ENCODE measurements around the gene FASLG. TPM values are rescaled to one million over a fixed set of nuclear protein-coding genes. Genes with fewer than 3 reads are reported as not detected.
"Not testable (repeated sequence)": the region's sequence is repeated elsewhere in the genome, so short reads cannot be mapped to it uniquely, and the experiment has no call there.

Gene FASLG, protein sequence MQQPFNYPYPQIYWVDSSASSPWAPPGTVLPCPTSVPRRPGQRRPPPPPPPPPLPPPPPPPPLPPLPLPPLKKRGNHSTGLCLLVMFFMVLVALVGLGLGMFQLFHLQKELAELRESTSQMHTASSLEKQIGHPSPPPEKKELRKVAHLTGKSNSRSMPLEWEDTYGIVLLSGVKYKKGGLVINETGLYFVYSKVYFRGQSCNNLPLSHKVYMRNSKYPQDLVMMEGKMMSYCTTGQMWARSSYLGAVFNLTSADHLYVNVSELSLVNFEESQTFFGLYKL
- not detected for polyA plus RNA-seq (2013, experiment 1 of 2)
- not detected for polyA plus RNA-seq (2013, experiment 2 of 2)

DNA sequence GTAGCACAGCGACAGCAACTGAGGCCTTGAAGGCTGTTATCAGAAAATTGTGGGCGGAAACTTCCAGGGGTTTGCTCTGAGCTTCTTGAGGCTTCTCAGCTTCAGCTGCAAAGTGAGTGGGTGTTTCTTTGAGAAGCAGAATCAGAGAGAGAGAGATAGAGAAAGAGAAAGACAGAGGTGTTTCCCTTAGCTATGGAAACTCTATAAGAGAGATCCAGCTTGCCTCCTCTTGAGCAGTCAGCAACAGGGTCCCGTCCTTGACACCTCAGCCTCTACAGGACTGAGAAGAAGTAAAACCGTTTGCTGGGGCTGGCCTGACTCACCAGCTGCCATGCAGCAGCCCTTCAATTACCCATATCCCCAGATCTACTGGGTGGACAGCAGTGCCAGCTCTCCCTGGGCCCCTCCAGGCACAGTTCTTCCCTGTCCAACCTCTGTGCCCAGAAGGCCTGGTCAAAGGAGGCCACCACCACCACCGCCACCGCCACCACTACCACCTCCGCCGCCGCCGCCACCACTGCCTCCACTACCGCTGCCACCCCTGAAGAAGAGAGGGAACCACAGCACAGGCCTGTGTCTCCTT, at the start of gene FASLG:
Gene FASLG (plus strand): TSS at position 233 of the 583 bp plus-strand sequence. CDS start 99 bp downstream, at position 332.
- 95% methylated on average over 11 of the region's 11 CpGs for WGBS
- Histone ChIP-seq H3K9me3 (ENCODE audit: insufficient read depth, low read depth, low read length) (no peaks in the 10 kb centered on the region), H3K4me1 (ENCODE audit: insufficient read depth, low read length) (no peaks in the 10 kb centered on the region), H3K36me3 (ENCODE audit: insufficient read depth, low read length) (no peaks in the 10 kb centered on the region), H3K27me3 (ENCODE audit: insufficient read depth, low read length) (no peaks in the 10 kb centered on the region), H3K9ac (ENCODE audit: low read depth, low read length) (no peak within 1 kb of the TSS), H3K27ac (ENCODE audit: low read depth, low read length) (no peak within 1 kb of the TSS), H3K4me3 (ENCODE audit: low read length) (no peak within 1 kb of the TSS)

DNA sequence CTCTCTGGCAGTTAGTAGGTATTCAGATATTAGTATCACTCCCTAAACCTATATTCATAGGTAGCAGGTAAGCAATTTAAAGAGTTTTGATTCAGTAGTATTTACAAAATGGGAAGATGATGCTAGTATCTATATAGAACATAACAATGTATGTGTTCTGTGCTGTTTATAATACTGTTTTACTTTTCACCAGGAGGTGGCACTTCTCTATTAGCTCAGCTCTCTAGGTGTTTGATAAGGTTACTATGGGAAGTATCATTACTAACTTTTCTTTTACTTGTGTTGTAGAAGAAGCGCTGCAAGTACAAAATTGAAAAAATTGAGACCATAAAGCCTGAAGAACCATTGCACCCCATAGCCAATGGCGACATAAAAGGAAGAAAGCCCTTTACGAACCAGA, 49.4 kb upstream of the FASLG start:
- no peak overlapping the region for H3K27ac ChIP-seq (ENCODE audit: low read depth, low read length)
- H3K4me1 ChIP-seq (ENCODE audit: insufficient read depth, low read length), result no peaks in the 10 kb centered on the region
- no peaks in the 10 kb centered on the region for H3K27me3 ChIP-seq (ENCODE audit: insufficient read depth, low read length)
- H3K9ac ChIP-seq (ENCODE audit: low read depth, low read length), result no peak overlapping the region
- 100% methylated on average over 1 of the region's 3 CpGs for WGBS
- H3K4me3 ChIP-seq (ENCODE audit: low read length), result no peak overlapping the region
- H3K36me3 ChIP-seq (ENCODE audit: insufficient read depth, low read length), result peaks cover 51% of the 10 kb centered on the region
- no peaks in the 10 kb centered on the region for H3K9me3 ChIP-seq (ENCODE audit: insufficient read depth, low read depth, low read length)

DNA sequence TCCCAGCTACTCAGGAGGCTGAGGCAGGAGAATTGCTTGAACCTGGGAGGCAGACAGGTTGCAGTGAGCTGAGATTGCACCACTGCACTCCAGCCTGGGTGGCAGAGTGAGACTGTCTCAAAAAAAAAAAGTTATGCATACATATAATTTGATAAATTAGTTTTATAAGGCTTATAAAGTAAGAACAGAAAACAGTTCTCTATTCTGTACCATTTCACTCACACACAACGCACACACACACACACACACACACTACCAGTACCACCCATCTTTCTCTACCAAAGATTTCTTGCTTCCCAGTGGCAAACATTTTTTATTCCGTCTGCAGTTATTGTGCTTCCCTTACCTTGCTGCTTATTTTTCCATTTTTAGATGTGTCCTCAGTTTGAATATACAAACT, 46.4 kb upstream of the FASLG start:
- H3K9me3 ChIP-seq (ENCODE audit: insufficient read depth, low read depth, low read length), result peaks cover 2% of the 10 kb centered on the region; the same call in 1 of the 2 replicates
- 82% methylated on average over 2 of the region's 2 CpGs for WGBS

DNA sequence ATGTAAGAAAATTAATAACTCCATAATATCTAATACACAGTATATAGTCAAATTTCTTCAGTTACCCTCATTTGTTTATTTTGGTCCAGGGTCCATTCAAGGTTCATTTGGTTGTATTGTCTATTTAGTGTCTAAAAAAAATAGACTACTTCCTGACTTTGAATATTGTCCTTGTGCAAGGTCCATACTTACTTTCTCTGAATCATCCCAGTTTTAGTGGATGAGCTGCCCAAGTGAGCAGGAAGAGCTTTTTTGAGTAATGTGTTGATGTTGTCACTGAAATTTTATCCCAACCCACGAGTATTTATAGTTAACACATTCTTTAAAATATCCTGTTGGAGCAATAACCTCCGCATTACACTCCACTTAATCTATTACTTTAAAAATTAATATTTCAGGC, 45.6 kb upstream of the FASLG start:
- H3K9me3 ChIP-seq (ENCODE audit: insufficient read depth, low read depth, low read length), result peaks cover 9% of the 10 kb centered on the region; the same call in 1 of the 2 replicates
- H3K27me3 ChIP-seq (ENCODE audit: insufficient read depth, low read length), result no peaks in the 10 kb centered on the region
- no peak overlapping the region for H3K4me3 ChIP-seq (ENCODE audit: low read length)
- no peak overlapping the region for H3K9ac ChIP-seq (ENCODE audit: low read depth, low read length)
- peaks cover 32% of the 10 kb centered on the region for H3K36me3 ChIP-seq (ENCODE audit: insufficient read depth, low read length)
- no peak overlapping the region for H3K27ac ChIP-seq (ENCODE audit: low read depth, low read length)
- H3K4me1 ChIP-seq (ENCODE audit: insufficient read depth, low read length), result no peaks in the 10 kb centered on the region
- 100% methylated on average over 1 of the region's 2 CpGs for WGBS

More for the DNA sequence above, 46.4 kb upstream of the FASLG start:
- Histone ChIP-seq H3K4me1 (ENCODE audit: insufficient read depth, low read length) (no peaks in the 10 kb centered on the region), H3K4me3 (ENCODE audit: low read length) (no peak overlapping the region), H3K27me3 (ENCODE audit: insufficient read depth, low read length) (no peaks in the 10 kb centered on the region), H3K36me3 (ENCODE audit: insufficient read depth, low read length) (peaks cover 36% of the 10 kb centered on the region), H3K9ac (ENCODE audit: low read depth, low read length) (no peak overlapping the region), H3K27ac (ENCODE audit: low read depth, low read length) (no peak overlapping the region)

DNA sequence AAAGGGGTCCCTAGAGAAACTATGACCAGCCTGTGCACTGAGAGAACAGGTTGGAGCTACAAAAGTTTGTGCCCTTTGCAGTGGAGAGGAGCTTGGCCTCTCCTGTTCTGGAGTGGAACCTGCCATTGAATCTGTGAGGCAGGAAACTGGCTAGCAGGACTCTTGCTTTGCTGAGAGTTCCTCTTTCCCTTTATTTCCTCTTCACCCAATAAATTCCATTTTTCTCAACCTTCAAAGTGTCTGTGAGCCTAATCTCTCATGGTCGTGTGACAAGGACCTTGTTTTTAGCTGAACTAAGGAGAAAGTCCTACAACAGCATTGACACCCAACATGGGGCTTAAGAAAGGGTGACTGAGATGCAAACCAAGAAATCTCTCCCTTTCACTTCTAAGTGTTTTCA, 42.7 kb upstream of the FASLG start:
- Histone ChIP-seq H3K4me3 (ENCODE audit: low read length) (no peak overlapping the region), H3K9ac (ENCODE audit: low read depth, low read length) (no peak overlapping the region), H3K27ac (ENCODE audit: low read depth, low read length) (no peak overlapping the region), H3K4me1 (ENCODE audit: insufficient read depth, low read length) (no peaks in the 10 kb centered on the region), H3K27me3 (ENCODE audit: insufficient read depth, low read length) (no peaks in the 10 kb centered on the region), H3K36me3 (ENCODE audit: insufficient read depth, low read length) (peaks cover 5% of the 10 kb centered on the region), H3K9me3 (ENCODE audit: insufficient read depth, low read depth, low read length) (peaks cover 25% of the 10 kb centered on the region)
- 92% methylated on average over 1 of the region's 1 CpG for WGBS

DNA sequence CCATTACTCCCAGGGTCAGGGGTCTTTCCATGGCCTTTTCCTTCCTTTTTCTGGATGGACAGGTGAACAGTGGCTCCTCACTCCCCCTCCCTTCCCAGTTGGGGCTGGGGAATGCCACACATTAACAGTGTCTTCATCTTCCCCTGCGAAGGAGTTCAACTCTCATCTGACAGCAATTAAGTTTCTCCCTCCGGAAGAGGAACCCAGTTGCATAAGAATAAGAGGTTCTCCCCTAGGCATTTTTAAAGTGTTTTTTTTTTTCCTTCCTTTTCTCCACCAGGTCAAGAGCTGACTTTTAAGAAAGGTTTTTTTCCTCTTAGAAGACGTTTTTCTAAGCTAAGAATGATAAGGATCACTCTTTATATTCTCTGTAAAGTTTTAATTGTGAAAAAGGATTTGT, 42.3 kb upstream of the FASLG start:
- Histone ChIP-seq H3K9ac (ENCODE audit: low read depth, low read length) (no peak overlapping the region), H3K27me3 (ENCODE audit: insufficient read depth, low read length) (no peaks in the 10 kb centered on the region), H3K4me1 (ENCODE audit: insufficient read depth, low read length) (no peaks in the 10 kb centered on the region), H3K9me3 (ENCODE audit: insufficient read depth, low read depth, low read length) (peaks cover 29% of the 10 kb centered on the region), H3K4me3 (ENCODE audit: low read length) (no peak overlapping the region), H3K27ac (ENCODE audit: low read depth, low read length) (no peak overlapping the region), H3K36me3 (ENCODE audit: insufficient read depth, low read length) (peaks cover under 1% of the 10 kb centered on the region)
- 47% methylated on average over 2 of the region's 3 CpGs for WGBS

DNA sequence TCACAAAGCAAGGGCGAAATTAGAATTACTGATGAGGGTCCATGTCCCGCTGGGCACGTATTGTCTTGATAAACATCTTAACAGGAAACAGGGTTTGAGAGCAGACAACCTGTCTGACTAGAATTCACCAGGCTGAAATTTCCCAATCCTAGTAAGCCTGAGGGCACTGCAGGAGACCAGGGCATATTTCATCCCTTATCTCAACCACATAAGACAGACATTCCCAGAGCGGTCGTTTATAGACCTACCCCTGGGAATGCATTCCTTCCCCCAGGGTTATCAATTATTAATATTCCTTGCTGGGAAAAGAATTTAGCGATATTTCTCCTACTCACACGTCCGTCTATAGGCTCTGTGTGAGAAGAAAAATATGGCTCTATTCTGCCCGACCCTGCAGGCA, 38.3 kb upstream of the FASLG start:
- H3K9me3 ChIP-seq (ENCODE audit: insufficient read depth, low read depth, low read length), result peaks cover 33% of the 10 kb centered on the region
- not testable (repeated sequence) for H3K36me3 ChIP-seq (ENCODE audit: insufficient read depth, low read length); H3K4me3 ChIP-seq (ENCODE audit: low read length); H3K9ac ChIP-seq (ENCODE audit: low read depth, low read length); H3K4me1 ChIP-seq (ENCODE audit: insufficient read depth, low read length); H3K27me3 ChIP-seq (ENCODE audit: insufficient read depth, low read length); H3K27ac ChIP-seq (ENCODE audit: low read depth, low read length)
- 94% methylated on average over 9 of the region's 9 CpGs for WGBS

DNA sequence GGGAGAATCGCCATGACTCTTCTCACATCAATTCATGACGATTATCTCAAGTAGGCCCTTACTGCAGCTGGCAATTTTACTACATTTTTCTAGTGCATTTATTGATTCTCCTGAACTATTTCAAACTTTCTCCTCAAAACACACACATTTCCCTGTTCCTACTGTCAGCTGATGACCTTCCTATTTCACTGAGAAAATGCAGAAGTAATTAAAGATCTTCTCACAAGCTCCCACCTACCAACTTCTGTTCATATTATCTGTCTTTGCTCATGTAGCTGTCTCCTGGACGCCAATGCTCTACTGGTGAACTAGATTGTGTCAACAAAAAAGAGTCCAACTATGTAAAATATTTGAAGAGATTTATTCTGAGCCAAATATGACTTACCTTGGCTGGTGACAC, 36.4 kb upstream of the FASLG start:
- H3K27ac ChIP-seq (ENCODE audit: low read depth, low read length), result no peak overlapping the region
- H3K27me3 ChIP-seq (ENCODE audit: insufficient read depth, low read length), result no peaks in the 10 kb centered on the region
- H3K36me3 ChIP-seq (ENCODE audit: insufficient read depth, low read length), result no peaks in the 10 kb centered on the region
- no peak overlapping the region for H3K9ac ChIP-seq (ENCODE audit: low read depth, low read length)
- H3K4me1 ChIP-seq (ENCODE audit: insufficient read depth, low read length), result no peaks in the 10 kb centered on the region
- peaks cover 30% of the 10 kb centered on the region for H3K9me3 ChIP-seq (ENCODE audit: insufficient read depth, low read depth, low read length)
- H3K4me3 ChIP-seq (ENCODE audit: low read length), result no peak overlapping the region
- 92% methylated on average over 3 of the region's 3 CpGs for WGBS

DNA sequence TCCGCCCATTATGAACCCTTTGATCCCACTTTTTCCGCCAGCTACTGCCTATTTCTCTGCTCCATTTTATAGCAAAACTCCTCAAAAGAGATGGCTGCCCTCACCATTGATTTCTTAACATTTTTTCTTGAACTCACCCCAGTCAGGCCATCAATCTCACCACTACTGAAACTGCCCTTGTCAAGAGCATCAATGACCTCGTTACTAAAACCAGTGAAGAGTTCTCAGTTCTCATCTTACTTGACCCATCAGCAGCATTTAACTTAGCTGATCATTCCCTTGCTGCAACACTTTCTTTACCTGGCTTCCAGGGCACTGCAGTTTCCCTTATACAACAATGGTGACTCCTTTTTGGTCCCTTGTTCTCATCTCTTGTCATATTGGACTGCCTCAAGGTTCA, 35.2 kb upstream of the FASLG start:
- Histone ChIP-seq H3K36me3 (ENCODE audit: insufficient read depth, low read length) (no peaks in the 10 kb centered on the region), H3K27me3 (ENCODE audit: insufficient read depth, low read length) (no peaks in the 10 kb centered on the region), H3K9ac (ENCODE audit: low read depth, low read length) (no peak overlapping the region), H3K4me1 (ENCODE audit: insufficient read depth, low read length) (no peaks in the 10 kb centered on the region), H3K4me3 (ENCODE audit: low read length) (no peak overlapping the region), H3K9me3 (ENCODE audit: insufficient read depth, low read depth, low read length) (peaks cover 21% of the 10 kb centered on the region), H3K27ac (ENCODE audit: low read depth, low read length) (no peak overlapping the region)
- WGBS, result 91% methylated on average over 3 of the region's 3 CpGs

DNA sequence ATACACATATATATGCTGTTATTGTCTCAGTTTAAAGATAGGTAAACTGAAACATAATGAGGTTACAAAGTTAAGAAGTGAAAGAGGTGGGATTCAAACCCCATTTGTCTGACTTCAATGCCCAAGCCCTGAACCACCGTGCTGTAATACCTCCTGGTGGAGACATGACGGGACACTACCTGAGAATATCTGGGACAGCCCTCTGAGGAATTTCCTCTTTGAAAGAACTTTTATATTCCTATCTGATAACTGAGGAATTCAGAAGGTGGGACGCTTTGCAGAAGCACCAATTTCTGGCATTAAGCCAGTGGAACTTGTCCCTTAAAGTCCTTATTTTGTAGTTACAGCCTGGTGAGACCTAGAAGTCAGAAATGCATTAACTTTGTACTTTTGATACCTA, 32.1 kb upstream of the FASLG start:
- H3K4me3 ChIP-seq (ENCODE audit: low read length), result no peak overlapping the region
- no peaks in the 10 kb centered on the region for H3K27me3 ChIP-seq (ENCODE audit: insufficient read depth, low read length)
- no peak overlapping the region for H3K27ac ChIP-seq (ENCODE audit: low read depth, low read length)
- no peak overlapping the region for H3K9ac ChIP-seq (ENCODE audit: low read depth, low read length)
- H3K4me1 ChIP-seq (ENCODE audit: insufficient read depth, low read length), result no peaks in the 10 kb centered on the region
- H3K36me3 ChIP-seq (ENCODE audit: insufficient read depth, low read length), result no peaks in the 10 kb centered on the region
- H3K9me3 ChIP-seq (ENCODE audit: insufficient read depth, low read depth, low read length), result peaks cover 7% of the 10 kb centered on the region; the same call in 1 of the 2 replicates
- WGBS, result 75% methylated on average over 3 of the region's 3 CpGs

DNA sequence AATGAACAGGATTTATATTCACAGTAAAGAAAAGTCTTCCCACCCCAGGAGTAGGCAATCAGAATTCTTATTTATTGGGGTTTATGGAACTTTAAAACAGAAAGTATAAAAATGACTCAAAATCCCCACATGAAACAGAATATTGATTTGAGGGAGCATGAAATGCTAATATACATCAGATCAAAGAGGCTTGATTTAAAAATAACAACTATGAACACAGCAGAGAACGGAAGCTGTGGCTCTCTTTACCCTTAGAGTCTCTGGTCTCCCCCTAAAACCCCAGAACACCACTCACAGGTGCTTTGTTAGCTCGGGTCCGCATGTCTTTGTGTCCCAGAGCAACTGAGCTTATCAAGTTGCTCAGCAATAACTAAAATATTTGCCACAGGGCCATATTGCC, 31.2 kb upstream of the FASLG start:
- H3K9ac ChIP-seq (ENCODE audit: low read depth, low read length), result no peak overlapping the region

More for the DNA sequence above, 31.2 kb upstream of the FASLG start:
- Histone ChIP-seq H3K36me3 (ENCODE audit: insufficient read depth, low read length) (no peaks in the 10 kb centered on the region), H3K9me3 (ENCODE audit: insufficient read depth, low read depth, low read length) (0 out of 2 replicates have a peak, but pooled peaks cover 8% of the 10 kb centered on the region), H3K27ac (ENCODE audit: low read depth, low read length) (no peak overlapping the region), H3K27me3 (ENCODE audit: insufficient read depth, low read length) (no peaks in the 10 kb centered on the region), H3K4me3 (ENCODE audit: low read length) (no peak overlapping the region), H3K4me1 (ENCODE audit: insufficient read depth, low read length) (no peaks in the 10 kb centered on the region)
- 90% methylated on average over 3 of the region's 3 CpGs for WGBS

Data from HUES64 (cell line).